Transverse colon (tissue), 4 donors: ENCODE measurements around the gene DPYD. TPM values are rescaled to one million over a fixed set of nuclear protein-coding genes. Genes with fewer than 3 reads are reported as not detected.
A peak's percentile ranks its signal among the peaks of the same experiment; 100 is the strongest.

ENCODE experiments used
- DNase-seq: peaks from one replicate; pipeline ENCODE4 v3.0.0-alpha.2; 2019
- H3K27ac ChIP-seq, 4 donors: fragments of 200-600 bp; sonication (generic); 2 replicates each; pipeline ENCODE4 v1.5.1; 2016 to 2018; ENCODE audit warnings: inconsistent platforms in 4 of 4
- H3K27me3 ChIP-seq: fragments of 200-600 bp; sonication (generic); 2 replicates; pipeline ENCODE4 v1.5.1; 2017; ENCODE audit warnings: inconsistent platforms
- H3K36me3 ChIP-seq, 4 donors: fragments of 200-600 bp; sonication (generic); 2 replicates each; pipeline ENCODE4 v1.5.1; 2017 to 2019; ENCODE audit warnings: inconsistent platforms in 4 of 4
- H3K4me1 ChIP-seq, 4 donors: fragments of 200-600 bp; sonication (generic); 2 replicates each; pipeline ENCODE4 v1.5.1; 2017 to 2020; ENCODE audit warnings: inconsistent platforms in 4 of 4
- H3K4me3 ChIP-seq, 4 donors: fragments of 200-600 bp; sonication (generic); 1 replicate in 1 of 4; 2 replicates in 3 of 4; pipeline versions ENCODE4 v1.5.1 to v1.6.1; 2017 to 2019; ENCODE audit warnings: inconsistent platforms in 4 of 4
- H3K9me3 ChIP-seq, 2 donors: fragments of 200-600 bp; sonication (generic); 2 replicates each; pipeline ENCODE4 v1.5.1; 2017 to 2019; ENCODE audit warnings: inconsistent platforms in 2 of 2
- CTCF ChIP-seq, 5 experiments: fragments of 200-600 bp in 3 of 5; fragments of 450-650 bp in 2 of 5; sonication (generic) in 3 of 5; IDR thresholded peaks; 1 replicate in 2 of 5; 2 replicates in 3 of 5; pipeline ENCODE4 v1.5.1; 2016 to 2017; ENCODE audit warnings: antibody characterized with exemption in 5 of 5, inconsistent platforms in 3 of 5, mild to moderate bottlenecking in 2 of 5, moderate library complexity in 1 of 5
- EP300 ChIP-seq: sonication (generic); formaldehyde crosslinking; IDR thresholded peaks from one replicate; pipeline ENCODE4 v1.6.1; 2017; ENCODE audit warnings: antibody characterized with exemption, low read depth
- POLR2A ChIP-seq: fragments of 450-650 bp; IDR thresholded peaks from one replicate; pipeline ENCODE4 v1.6.1; 2016; ENCODE audit warnings: antibody characterized with exemption, mild to moderate bottlenecking, moderate library complexity
- POLR2AphosphoS5 ChIP-seq, 3 donors: sonication (generic); formaldehyde crosslinking; IDR thresholded peaks; one replicate each; pipeline ENCODE4 v1.6.1; 2016; ENCODE audit warnings: antibody characterized with exemption in 3 of 3
- WGBS, 2 donors: methylation state at CpG; one replicate each; pipeline ENCODE4 v1.1.5; 2018; ENCODE audit warnings: low coverage in 1 of 2; 5-methylcytosine and 5-hydroxymethylcytosine counted together
- in situ Hi-C, 4 donors: fragments of 200-750 bp; cut with MboI; loops; one replicate each; pipeline versions ENCODE4 v1.15.0 to v1.15.1; 2017; ENCODE audit warnings: low sequenced_read_pairs in 3 of 4, low pct_ligation_motif_present in 1 of 4, low pct_unique_long_range_greater_than_20kb in 1 of 4
- intact Hi-C: fragments of 100-400 bp; cut with DNase I; formaldehyde crosslinking; loops from one replicate; pipeline ENCODE4 v1.15.1; 2023; ENCODE audit warnings: low total_unique reads
- total RNA-seq, 4 donors: library from RNA; depleted of rRNA; stranded (reverse); fragments of >200 nt; gene quantifications; one replicate each; pipeline ENCODE4 v1.1.0, GENCODE V29; 2016

The DPYD gene
- total RNA-seq, 4 donors from 2014 or later = 11.2 to 34.8 (median 26.0) TPM

GRCh38 chr1:97139512-97139911 is 781.3 kb downstream of the DPYD start:
- no peak for DNase-seq
- WGBS, 2 donors = 84 to 96% methylated on average over 2 of the region's 2 CpGs
- intact Hi-C loops (no loop called here), in situ Hi-C loops (no loop called here)
- Histone ChIP-seq H3K27me3 (no peaks in the 10 kb centered on the region), H3K36me3 (no peaks in the 10 kb centered on the region), H3K27ac (no peak overlapping the region), H3K4me3 (no peak overlapping the region), H3K9me3 (no peaks in the 10 kb centered on the region), H3K4me1 (peaks cover 0 to 10% (median 2%) of the 10 kb centered on the region in 4 donors)
- TF ChIP-seq POLR2AphosphoS5 (IDR thresholded peaks at IDR 0.05) (no peak), POLR2A (no peak)

- H3K27me3 ChIP-seq = no peaks in the 10 kb centered on the region
- peaks cover 0 to 10% (median 2%) of the 10 kb centered on the region in 4 donors for H3K4me1 ChIP-seq
- H3K27ac ChIP-seq = no peak overlapping the region
- no peak overlapping the region for H3K4me3 ChIP-seq
- in situ Hi-C loops (no loop called here), intact Hi-C loops (no loop called here)
- H3K36me3 ChIP-seq = no peaks in the 10 kb centered on the region
- WGBS, 2 donors = 25 to 36% methylated on average over 3 to 4 of the region's 4 CpGs
- H3K9me3 ChIP-seq = no peaks in the 10 kb centered on the region
- DNase-seq = no peak
- no peak for TF ChIP-seq CTCF (IDR thresholded peaks at IDR 0.05)
- TF ChIP-seq EP300 = no peak
- TF ChIP-seq POLR2AphosphoS5 (IDR thresholded peaks at IDR 0.05) = no peak
- no peak for TF ChIP-seq POLR2A
Observed at GRCh38 chr1:97138515-97139032, 782.3 kb downstream of the DPYD start.

DNA sequence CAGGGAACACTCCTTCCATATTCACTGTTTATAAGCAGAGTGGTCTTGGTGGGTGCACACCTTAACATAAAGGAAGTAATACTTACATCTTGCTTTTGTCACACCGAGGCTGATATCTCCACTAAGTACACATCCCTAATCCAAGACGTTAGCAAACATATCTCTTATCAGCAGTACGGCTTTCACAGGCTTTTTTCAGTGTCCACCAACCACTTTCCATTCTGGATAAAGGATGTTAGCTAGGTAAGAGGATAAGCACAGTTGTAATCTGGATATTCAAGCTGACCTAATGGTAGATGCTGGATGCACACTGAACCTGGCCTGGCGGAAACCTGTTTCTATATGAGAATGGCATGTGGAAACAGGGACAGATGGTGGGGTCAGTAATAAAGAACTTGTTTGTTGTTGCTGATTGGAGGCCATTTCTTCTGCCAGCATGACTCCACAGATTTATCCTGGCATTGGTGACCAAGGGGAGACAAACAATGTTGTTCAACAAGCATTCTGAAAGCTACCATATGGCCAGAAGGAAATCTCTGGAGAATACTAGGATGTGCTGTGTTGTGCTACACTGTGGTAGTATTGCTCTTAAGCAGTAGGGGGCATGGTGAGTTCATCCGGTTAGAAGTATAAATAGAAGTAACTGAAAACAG is 782.8 kb downstream of the DPYD start:
- intact Hi-C loops = no loop called here
- Histone ChIP-seq H3K27ac (no peak overlapping the region), H3K4me3 (no peak overlapping the region), H3K36me3 (no peaks in the 10 kb centered on the region), H3K9me3 (no peaks in the 10 kb centered on the region), H3K27me3 (no peaks in the 10 kb centered on the region), H3K4me1 (peaks cover 0 to 10% (median 2%) of the 10 kb centered on the region in 4 donors)
- 47 to 53% methylated on average over 3 to 5 of the region's 5 CpGs for WGBS, 2 donors
- peak; percentile 44 to 68 (median 58) for TF ChIP-seq CTCF (IDR thresholded peaks at IDR 0.05)
- TF ChIP-seq POLR2AphosphoS5 (IDR thresholded peaks at IDR 0.05) = no peak
- in situ Hi-C loops = no loop called here
- DNase-seq = peak; percentile 10

DNA sequence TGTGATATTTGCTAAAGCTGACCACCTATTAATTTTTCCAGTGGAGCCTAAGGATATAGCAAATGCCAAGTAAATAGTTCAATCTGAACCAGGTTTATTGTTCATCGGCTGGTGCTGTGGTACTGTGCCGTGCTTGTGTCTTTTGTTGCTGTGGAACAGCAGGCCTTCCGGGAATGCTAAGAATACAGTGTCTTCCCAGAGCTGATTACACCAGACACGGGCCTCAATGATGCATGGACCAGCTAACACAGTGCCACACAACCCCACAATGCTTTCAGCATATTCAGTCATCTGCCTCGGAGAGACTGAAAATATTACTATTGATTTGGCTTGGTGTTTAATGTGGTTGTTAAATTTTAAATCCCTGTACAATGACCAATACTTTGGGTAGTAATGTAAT is 783.8 kb downstream of the DPYD start:
- no peak for DNase-seq
- intact Hi-C loops (no loop called here), in situ Hi-C loops (no loop called here)
- H3K27ac ChIP-seq = no peak overlapping the region
- H3K4me1 ChIP-seq = peaks cover 0 to 10% (median 2%) of the 10 kb centered on the region in 4 donors
- no peak overlapping the region for H3K4me3 ChIP-seq
- no peak for TF ChIP-seq POLR2A
- TF ChIP-seq CTCF (IDR thresholded peaks at IDR 0.05) = no peak
- TF ChIP-seq EP300 = no peak
- TF ChIP-seq POLR2AphosphoS5 (IDR thresholded peaks at IDR 0.05) = no peak
- 90% methylated on average over 5 of the region's 5 CpGs for WGBS, 2 donors
- H3K9me3 ChIP-seq = no peaks in the 10 kb centered on the region
- no peaks in the 10 kb centered on the region for H3K36me3 ChIP-seq
- H3K27me3 ChIP-seq = no peaks in the 10 kb centered on the region
